Measurements from ENCODE around the gene IL6.
"Not testable (repeated sequence)": the region's sequence is repeated elsewhere in the genome, so short reads cannot be mapped to it uniquely, and the experiment has no call there.

IL6 gene

GRCh38 chr7:22703978-22704610 lies 22.9 kb upstream of the IL6 start:
- not testable (repeated sequence) for DNase-seq (ENCODE audit: low read depth in 2 of 2)

GRCh38 chr7:22704722-22705121 lies 22.3 kb upstream of the IL6 start:
- DNase-seq (ENCODE audit: low read depth in 2 of 2) = not testable (repeated sequence)

- not testable (repeated sequence) for DNase-seq (ENCODE audit: low read depth in 2 of 2)
Measured at GRCh38 chr7:22705874-22706273, 21.1 kb upstream of the IL6 start.

GRCh38 chr7:22707026-22707691 lies 19.8 kb upstream of the IL6 start:
- DNase-seq (ENCODE audit: low read depth in 2 of 2) = not testable (repeated sequence)

GRCh38 chr7:22708214-22708613 lies 18.8 kb upstream of the IL6 start:
- not testable (repeated sequence) for DNase-seq (ENCODE audit: low read depth in 2 of 2)

- not testable (repeated sequence) for DNase-seq (ENCODE audit: low read depth in 2 of 2)
Measured at GRCh38 chr7:22708677-22709061, 18.3 kb upstream of the IL6 start.

- not testable (repeated sequence) for DNase-seq (ENCODE audit: low read depth in 2 of 2)
Measured at GRCh38 chr7:22709062-22709829, 17.8 kb upstream of the IL6 start.

GRCh38 chr7:22709857-22710256 lies 17.1 kb upstream of the IL6 start:
- DNase-seq (ENCODE audit: low read depth in 2 of 2) = no peak

GRCh38 chr7:22712999-22713398 lies 14.0 kb upstream of the IL6 start:
- DNase-seq (ENCODE audit: low read depth in 2 of 2) = no peak

GRCh38 chr7:22713463-22713862 lies 13.5 kb upstream of the IL6 start:
- DNase-seq (ENCODE audit: low read depth in 2 of 2) = no peak

GRCh38 chr7:22715969-22716368 lies 11.0 kb upstream of the IL6 start:
- DNase-seq (ENCODE audit: low read depth in 2 of 2) = no peak

- DNase-seq (ENCODE audit: low read depth in 2 of 2) = no peak
Measured at GRCh38 chr7:22717760-22718159, 9.2 kb upstream of the IL6 start.

- DNase-seq (ENCODE audit: low read depth in 2 of 2) = no peak
Measured at GRCh38 chr7:22718200-22718711, 8.7 kb upstream of the IL6 start.

- DNase-seq (ENCODE audit: low read depth in 2 of 2) = no peak
Measured at GRCh38 chr7:22718911-22719420, 8.0 kb upstream of the IL6 start.

- DNase-seq (ENCODE audit: low read depth in 2 of 2) = no peak
Measured at GRCh38 chr7:22720791-22721786, 5.9 kb upstream of the IL6 start.

- DNase-seq (ENCODE audit: low read depth in 2 of 2) = no peak
Measured at GRCh38 chr7:22722536-22723180, 4.3 kb upstream of the IL6 start.

GRCh38 chr7:22723181-22723601 lies 3.8 kb upstream of the IL6 start:
- DNase-seq (ENCODE audit: low read depth in 2 of 2) = no peak

- DNase-seq (ENCODE audit: low read depth in 2 of 2) = no peak
Measured at GRCh38 chr7:22723637-22724036, 3.4 kb upstream of the IL6 start.

- DNase-seq (ENCODE audit: low read depth in 2 of 2) = no peak
Measured at GRCh38 chr7:22724861-22725260, 2.1 kb upstream of the IL6 start.

GRCh38 chr7:22725585-22725984 lies 1.4 kb upstream of the IL6 start:
- no peak for DNase-seq (ENCODE audit: low read depth in 2 of 2)
